ENCODE data around the gene SIMC1.

Gene SIMC1

DNA sequence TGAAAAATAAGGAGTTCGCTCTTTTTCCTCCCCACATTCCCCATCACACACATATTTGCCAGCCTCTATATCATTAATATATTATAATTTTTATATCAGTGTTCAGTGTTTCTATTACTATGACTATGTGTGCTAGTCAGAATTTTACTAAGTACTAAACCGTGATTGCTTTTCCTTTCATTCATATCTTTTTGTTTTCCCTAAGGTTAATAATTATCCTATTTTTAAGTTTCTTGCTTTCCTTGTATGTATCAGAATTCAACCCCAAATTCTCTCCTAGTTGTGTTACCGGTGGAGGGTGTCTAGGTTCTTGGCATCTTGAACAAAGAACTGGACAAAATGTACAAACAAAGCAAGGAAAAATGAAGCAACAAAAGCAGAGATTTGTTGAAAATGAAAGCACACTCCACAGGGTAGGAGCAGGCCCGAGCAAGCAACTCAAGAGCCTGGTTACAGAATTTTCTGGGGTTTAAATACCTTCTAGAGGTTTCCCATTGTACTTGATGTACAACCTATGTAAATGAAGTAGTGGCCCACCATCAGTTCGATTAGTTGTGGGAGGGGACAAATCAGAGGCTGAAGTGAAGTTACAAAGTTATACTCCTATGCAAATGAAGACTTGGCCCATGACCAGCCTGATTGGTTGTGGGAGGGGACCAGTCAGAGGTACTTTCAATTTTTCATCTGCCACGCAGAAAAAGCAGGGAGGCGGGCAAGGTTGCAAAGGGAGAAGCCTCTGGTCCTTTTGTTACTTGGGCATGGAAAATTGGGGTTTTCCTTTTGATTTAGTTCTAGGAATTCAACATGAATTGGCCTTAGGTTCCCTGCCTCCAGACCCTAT, 79.5 kb downstream of the SIMC1 start:
- DNase-seq = no peak

GRCh38 chr5:176319827-176320554, 81.8 kb downstream of the SIMC1 start:
- DNase-seq = no peak

- no peak for DNase-seq
These were observed 82.4 kb downstream of the SIMC1 start for GRCh38 chr5:176320577-176320976.

DNA sequence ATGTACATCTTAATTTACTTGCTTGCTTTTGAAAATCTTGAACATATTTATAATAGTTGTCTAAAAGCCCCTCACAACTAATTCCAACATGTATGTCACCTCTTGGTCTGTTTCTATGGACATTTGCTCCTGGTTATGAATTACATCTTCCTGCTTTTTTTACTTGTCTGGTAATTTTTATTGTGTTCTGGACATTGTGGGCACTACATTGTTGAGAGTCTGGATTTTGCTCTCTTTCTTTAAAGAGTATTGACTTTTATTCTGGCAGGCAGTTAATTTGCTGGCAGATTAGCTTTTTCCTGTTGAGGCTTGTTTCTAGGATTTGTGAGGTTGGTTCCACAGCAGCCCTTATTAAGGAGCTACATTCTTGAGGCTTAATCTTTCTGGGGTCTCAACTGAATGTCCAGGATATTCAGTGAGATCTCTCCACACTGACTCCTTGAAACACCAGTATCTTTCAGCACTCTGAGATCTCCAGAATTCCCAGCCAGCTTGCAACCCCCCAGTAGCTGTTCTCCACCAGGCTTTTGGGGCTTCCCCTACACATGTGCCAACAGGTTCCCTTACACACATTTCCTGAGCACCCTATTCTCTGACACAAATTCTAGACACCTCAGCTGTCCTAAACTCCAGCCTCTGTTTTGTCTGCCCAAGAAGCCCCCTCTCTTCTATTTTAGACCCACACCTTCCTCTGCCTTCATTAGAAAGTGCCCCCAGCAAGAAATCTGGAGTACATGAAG, 96.0 kb downstream of the SIMC1 start:
- no peak for DNase-seq

DNA sequence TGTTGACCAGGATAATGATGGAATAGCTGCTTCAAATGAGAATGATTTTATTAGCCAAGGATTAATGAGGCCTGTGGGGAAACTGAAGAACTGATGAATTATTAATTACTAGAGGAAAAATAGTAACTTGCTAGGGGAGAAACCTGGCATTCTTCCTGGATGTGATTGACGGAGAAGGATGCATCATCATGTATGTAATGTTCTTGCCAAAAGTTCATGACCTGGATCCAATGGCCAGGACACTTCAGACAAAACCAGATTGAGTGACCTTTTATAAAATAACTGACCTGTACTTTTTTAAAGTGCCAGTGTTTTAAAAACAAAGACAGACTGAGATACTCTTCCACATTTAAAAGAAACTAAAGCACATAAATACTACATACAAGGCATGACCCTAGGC, 99.7 kb downstream of the SIMC1 start:
- no peak for DNase-seq

GRCh38 chr5:176339304-176339703, 101.1 kb downstream of the SIMC1 start:
- no peak for DNase-seq

- DNase-seq = no peak
These were observed 103.3 kb downstream of the SIMC1 start for GRCh38 chr5:176341325-176342157.

DNA sequence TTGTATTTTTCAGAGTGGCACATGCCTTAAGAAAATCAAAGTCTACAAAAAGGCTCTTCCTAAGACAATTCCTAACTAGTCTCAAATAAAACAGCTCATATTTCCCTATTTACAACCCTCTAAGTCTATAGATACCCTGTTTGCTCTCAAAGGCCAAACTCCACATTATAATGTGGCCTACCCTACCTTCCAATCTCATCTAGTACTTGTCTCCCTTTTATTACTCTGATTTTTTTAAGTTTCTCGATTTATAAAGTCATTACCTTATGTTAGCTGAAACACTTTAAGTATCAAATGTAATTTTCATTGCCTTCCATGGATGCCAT, 103.9 kb downstream of the SIMC1 start:
- DNase-seq = no peak

DNA sequence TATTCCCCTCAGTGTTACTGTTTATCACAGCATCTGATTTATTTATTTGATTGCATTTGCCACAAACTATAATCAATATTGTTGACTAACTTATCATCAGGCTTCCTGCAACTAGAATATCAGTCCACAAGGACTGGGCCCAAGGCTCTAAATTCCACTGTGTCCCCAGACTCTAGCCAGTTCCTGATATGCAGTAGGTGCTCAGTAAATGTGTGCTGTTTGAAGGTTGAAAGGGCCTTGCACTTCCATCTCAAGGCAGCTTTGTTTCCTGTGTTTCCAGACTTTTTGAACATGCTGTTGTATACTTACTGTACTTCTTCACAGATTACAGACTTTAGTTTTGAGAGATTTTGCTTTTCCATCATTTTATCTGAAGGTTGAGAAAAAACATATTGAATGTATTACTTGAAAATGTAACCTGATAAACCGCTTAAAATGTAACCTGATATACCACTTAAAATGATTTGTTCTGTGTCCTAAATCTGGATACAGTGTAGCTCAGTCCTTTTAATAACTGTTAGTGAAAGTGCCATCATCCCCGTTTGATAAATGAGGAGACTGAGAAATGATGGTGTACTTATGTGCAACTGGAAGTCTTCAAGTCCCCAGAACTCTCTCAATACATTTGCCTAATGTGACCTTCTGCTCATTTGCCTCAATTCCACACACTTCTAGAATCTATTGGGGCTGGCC, 104.7 kb downstream of the SIMC1 start:
- no peak for DNase-seq

- no peak for DNase-seq
These were observed 112.2 kb downstream of the SIMC1 start for GRCh38 chr5:176350416-176350815.

- DNase-seq = no peak
These were observed 114.1 kb downstream of the SIMC1 start for GRCh38 chr5:176352116-176352878.

GRCh38 chr5:176353533-176353932, 115.3 kb downstream of the SIMC1 start:
- no peak for DNase-seq

- no peak for DNase-seq
These were observed 117.4 kb downstream of the SIMC1 start for GRCh38 chr5:176355400-176356178.

DNA sequence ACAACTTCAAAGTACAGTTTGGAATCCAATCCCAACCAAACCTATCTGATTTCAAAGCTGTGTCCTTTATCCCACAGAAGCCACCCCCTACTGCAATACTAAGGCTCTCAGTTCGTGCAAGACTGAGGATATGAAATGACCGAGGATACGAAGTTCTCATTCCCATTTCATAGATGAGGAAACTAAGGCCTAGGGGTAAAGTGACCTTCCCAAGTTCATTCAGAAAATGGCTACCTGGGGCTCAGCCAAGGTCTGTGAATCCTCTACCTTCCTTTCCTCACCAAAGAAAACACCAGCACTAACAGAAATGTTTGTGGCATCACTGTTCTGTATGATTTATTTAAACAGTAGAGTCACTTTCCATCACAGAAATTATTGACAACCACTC, 117.9 kb downstream of the SIMC1 start:
- DNase-seq = no peak

DNA sequence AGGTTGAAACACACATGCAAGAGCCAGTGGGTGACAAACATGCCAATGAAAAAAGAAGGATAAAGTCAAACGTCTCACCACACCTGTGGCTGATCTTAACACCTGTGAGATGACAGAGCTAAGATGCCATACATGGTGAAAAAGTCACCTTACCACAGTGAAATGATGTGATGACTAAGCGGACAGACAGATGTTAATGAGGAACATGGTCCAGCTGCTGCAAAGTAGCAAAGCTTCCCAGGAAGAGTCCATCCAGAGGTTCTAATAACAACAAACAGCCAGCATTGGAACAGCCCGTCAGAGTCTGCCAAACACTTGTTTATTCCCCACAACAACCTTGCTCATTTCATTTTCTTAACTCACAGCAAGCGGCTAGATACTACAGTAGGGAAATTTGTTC, 121.4 kb downstream of the SIMC1 start:
- DNase-seq = no peak

GRCh38 chr5:176360894-176361436, 122.7 kb downstream of the SIMC1 start:
- DNase-seq = no peak

DNA sequence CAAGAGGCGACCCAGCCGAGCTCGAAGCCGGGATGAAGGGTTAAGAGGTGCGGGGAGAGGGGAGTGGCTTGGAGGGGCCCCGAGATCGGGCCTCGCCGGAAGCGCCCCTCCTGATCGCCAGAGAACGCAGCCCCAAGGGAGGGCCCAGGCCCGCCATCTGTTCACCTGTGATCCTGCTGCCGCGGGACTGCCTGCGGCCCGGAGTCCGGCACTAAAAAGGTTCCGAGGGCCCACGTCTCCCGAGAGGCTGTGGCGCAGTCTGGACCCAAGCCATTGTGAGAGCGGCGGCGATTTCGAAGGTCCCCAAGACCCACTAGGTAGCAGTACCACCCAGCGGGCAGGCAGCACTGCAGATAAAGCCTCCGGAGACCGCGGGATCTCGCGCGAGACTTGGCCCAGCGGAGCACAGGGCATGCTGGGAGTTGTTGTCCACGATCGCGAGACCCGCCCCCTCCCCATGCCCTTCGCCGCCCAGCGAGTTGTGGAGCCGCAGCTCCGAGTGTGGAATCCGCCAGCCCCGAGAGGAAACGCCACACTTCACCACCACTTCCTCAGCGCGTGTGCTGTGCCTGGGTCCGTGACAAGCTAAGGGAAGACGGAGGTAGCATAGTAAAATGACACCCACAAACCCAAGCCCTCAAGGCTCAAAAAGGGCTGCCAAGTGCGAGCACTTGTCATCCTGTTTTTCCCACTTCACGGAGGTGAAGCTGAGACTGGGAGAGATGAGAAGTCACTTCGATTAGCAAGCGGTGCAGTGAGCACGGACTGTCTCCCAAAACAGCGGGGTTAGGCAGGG, 123.4 kb downstream of the SIMC1 start, which contains the start of gene KIAA1191:
TSS of gene KIAA1191 (minus strand) at position 328 of the 796 bp plus-strand sequence. CDS start 2,256 bp downstream, outside the sequence.
- DNase-seq = peak; percentile 95

GRCh38 chr5:176362233-176362490, 123.9 kb downstream of the SIMC1 start:
- DNase-seq = no peak

DNA sequence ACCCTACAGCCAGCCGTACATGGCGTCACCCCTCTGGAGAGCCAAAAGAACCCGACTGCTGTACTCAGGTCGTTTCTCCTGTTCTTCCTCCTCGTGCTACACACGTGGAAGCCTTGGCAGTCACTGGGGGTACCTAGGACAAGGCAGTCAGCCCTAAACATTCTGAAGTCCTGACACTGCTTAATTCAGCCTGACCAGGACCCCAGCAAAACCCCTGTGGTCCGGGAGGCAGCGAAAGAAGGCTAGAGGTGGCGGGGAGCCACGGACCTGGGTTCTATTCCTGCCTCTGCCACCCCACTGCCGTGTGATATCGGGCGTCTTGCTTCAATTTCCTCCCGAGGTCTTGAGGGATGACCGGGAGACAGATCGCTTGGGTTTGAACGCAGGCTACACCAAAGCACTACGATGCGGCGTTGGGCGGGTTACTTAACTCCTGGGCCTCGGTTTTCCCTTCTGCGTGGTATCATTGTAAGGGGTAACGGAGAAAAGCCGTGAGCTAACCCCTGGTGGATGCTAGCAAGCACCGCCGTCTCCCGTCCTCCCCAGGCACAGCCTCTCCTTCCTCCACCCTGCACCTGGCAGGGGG, 126.6 kb downstream of the SIMC1 start:
- no peak for DNase-seq
